Measurements from ENCODE around the gene TMEM200C. TPM values are rescaled to one million over a fixed set of nuclear protein-coding genes. Genes with fewer than 3 reads are reported as not detected.

The TMEM200C gene
- polyA plus RNA-seq, 3 donors, result not detected

GRCh38 chr18:5937795-5938194 lies 42.5 kb upstream of the TMEM200C start:
- H3K27ac ChIP-seq (ENCODE audit: low read depth in 1 of 2, low read length in 2 of 2), result no peak overlapping the region
- H3K27ac Mint-ChIP-seq, result no peak overlapping the region
- no peaks in the 10 kb centered on the region for H3K36me3 ChIP-seq (replicated peaks in 1 of 2; ENCODE audit: control insufficient read depth in 1 of 2, insufficient read depth in 2 of 2, low read length in 2 of 2)
- H3K4me1 ChIP-seq (ENCODE audit: control insufficient read depth in 1 of 2, insufficient read depth in 2 of 2, low read length in 2 of 2), result no peaks in the 10 kb centered on the region
- no peaks in the 10 kb centered on the region for H3K36me3 Mint-ChIP-seq
- H3K9ac ChIP-seq (ENCODE audit: insufficient read depth, low read length, poor library complexity, severe bottlenecking), result no peak overlapping the region
- no peak for DNase-seq
- H3K27me3 ChIP-seq (ENCODE audit: control insufficient read depth in 2 of 2, insufficient read depth in 2 of 2, low read length in 2 of 2), result no peaks in the 10 kb centered on the region
- no peak overlapping the region for H2AFZ ChIP-seq (ENCODE audit: insufficient read depth, low read depth, low read length, poor library complexity, severe bottlenecking)
- H3K4me3 ChIP-seq (replicated peaks in 1 of 3; ENCODE audit: low read depth in 2 of 3, low read length in 3 of 3), result no peak overlapping the region
- H3K79me2 ChIP-seq (ENCODE audit: insufficient read depth, low read length), result no peaks in the 10 kb centered on the region
- H3K9me3 Mint-ChIP-seq, result peaks cover 0 to 13% (median 3%) of the 10 kb centered on the region in 7 donors
- H4K20me1 ChIP-seq (ENCODE audit: insufficient read depth, low read length), result no peaks in the 10 kb centered on the region
- 71% methylated on average over 1 of the region's 3 CpGs for WGBS (ENCODE audit: insufficient coverage)
- no peak overlapping the region for H3K4me3 Mint-ChIP-seq
- peaks cover 4 to 7% (median 6%) of the 10 kb centered on the region in 3 donors for H3K27me3 Mint-ChIP-seq (ENCODE audit: low read depth in 3 of 3)
- TF ChIP-seq CTCF (IDR thresholded peaks at IDR 0.05), result no peak
- H3K9me3 ChIP-seq (replicated peaks in 1 of 2; ENCODE audit: control insufficient read depth in 1 of 2, insufficient read depth in 1 of 2, low read length in 2 of 2), result no peaks in the 10 kb centered on the region
- H3K4me2 ChIP-seq (replicated peaks; ENCODE audit: extremely low read depth, low read length, poor library complexity, severe bottlenecking), result no peak overlapping the region
- H3K4me1 Mint-ChIP-seq, result no peaks in the 10 kb centered on the region
- intact Hi-C loops (cut with micrococcal nuclease), result no loop called here

GRCh38 chr18:5937121-5937520 lies 41.8 kb upstream of the TMEM200C start:
- Mint-ChIP-seq H3K4me1 (no peaks in the 10 kb centered on the region), H3K9me3 (peaks cover 0 to 13% (median 3%) of the 10 kb centered on the region in 7 donors), H3K27me3 (ENCODE audit: low read depth in 3 of 3) (peaks cover 0 to 7% (median 3%) of the 10 kb centered on the region in 3 donors), H3K36me3 (no peaks in the 10 kb centered on the region), H3K4me3 (no peak overlapping the region), H3K27ac (no peak overlapping the region)
- Histone ChIP-seq H3K79me2 (ENCODE audit: insufficient read depth, low read length) (no peaks in the 10 kb centered on the region), H2AFZ (ENCODE audit: insufficient read depth, low read depth, low read length, poor library complexity, severe bottlenecking) (no peak overlapping the region), H3K27ac (ENCODE audit: low read depth in 1 of 2, low read length in 2 of 2) (no peak overlapping the region), H3K4me3 (replicated peaks in 1 of 3; ENCODE audit: low read depth in 2 of 3, low read length in 3 of 3) (no peak overlapping the region), H3K9me3 (replicated peaks in 1 of 2; ENCODE audit: control insufficient read depth in 1 of 2, insufficient read depth in 1 of 2, low read length in 2 of 2) (no peaks in the 10 kb centered on the region), H3K4me2 (replicated peaks; ENCODE audit: extremely low read depth, low read length, poor library complexity, severe bottlenecking) (no peak overlapping the region), H3K9ac (ENCODE audit: insufficient read depth, low read length, poor library complexity, severe bottlenecking) (no peak overlapping the region), H4K20me1 (ENCODE audit: insufficient read depth, low read length) (no peaks in the 10 kb centered on the region), H3K4me1 (ENCODE audit: control insufficient read depth in 1 of 2, insufficient read depth in 2 of 2, low read length in 2 of 2) (no peaks in the 10 kb centered on the region), H3K27me3 (ENCODE audit: control insufficient read depth in 2 of 2, insufficient read depth in 2 of 2, low read length in 2 of 2) (no peaks in the 10 kb centered on the region), H3K36me3 (replicated peaks in 1 of 2; ENCODE audit: control insufficient read depth in 1 of 2, insufficient read depth in 2 of 2, low read length in 2 of 2) (no peaks in the 10 kb centered on the region)
- 94% methylated on average over 6 of the region's 7 CpGs for WGBS (ENCODE audit: insufficient coverage)
- intact Hi-C loops (cut with micrococcal nuclease), result no loop called here
- no peak for DNase-seq
- no peak for TF ChIP-seq CTCF (IDR thresholded peaks at IDR 0.05)

Measured in CD14-positive monocyte (primary cell).